ENCODE measurements around the gene HSD17B1. TPM values are rescaled to one million over a fixed set of nuclear protein-coding genes. Genes with fewer than 3 reads are reported as not detected.
"Not testable (repeated sequence)": the region's sequence is repeated elsewhere in the genome, so short reads cannot be mapped to it uniquely, and the experiment has no call there.

HSD17B1 gene
- total RNA-seq, 1 donor from 2014 or later: 1.8 TPM

DNA sequence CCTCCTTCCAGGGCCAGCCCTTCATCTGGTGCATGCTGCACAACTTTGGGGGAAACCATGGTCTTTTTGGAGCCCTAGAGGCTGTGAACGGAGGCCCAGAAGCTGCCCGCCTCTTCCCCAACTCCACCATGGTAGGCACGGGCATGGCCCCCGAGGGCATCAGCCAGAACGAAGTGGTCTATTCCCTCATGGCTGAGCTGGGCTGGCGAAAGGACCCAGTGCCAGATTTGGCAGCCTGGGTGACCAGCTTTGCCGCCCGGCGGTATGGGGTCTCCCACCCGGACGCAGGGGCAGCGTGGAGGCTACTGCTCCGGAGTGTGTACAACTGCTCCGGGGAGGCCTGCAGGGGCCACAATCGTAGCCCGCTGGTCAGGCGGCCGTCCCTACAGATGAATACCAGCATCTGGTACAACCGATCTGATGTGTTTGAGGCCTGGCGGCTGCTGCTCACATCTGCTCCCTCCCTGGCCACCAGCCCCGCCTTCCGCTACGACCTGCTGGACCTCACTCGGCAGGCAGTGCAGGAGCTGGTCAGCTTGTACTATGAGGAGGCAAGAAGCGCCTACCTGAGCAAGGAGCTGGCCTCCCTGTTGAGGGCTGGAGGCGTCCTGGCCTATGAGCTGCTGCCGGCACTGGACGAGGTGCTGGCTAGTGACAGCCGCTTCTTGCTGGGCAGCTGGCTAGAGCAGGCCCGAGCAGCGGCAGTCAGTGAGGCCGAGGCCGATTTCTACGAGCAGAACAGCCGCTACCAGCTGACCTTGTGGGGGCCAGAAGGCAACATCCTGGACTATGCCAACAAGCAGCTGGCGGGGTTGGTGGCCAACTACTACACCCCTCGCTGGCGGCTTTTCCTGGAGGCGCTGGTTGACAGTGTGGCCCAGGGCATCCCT lies 9.3 kb upstream of the HSD17B1 start:
- no peak overlapping the region for H3K4me3 ChIP-seq (ENCODE audit: low read depth, low read length)
- DNase-seq (ENCODE audit: low read depth): no peak
- H3K27me3 ChIP-seq (ENCODE audit: control insufficient read depth, insufficient read depth, low read length): no peaks in the 10 kb centered on the region
- TF ChIP-seq, protein P1, sequence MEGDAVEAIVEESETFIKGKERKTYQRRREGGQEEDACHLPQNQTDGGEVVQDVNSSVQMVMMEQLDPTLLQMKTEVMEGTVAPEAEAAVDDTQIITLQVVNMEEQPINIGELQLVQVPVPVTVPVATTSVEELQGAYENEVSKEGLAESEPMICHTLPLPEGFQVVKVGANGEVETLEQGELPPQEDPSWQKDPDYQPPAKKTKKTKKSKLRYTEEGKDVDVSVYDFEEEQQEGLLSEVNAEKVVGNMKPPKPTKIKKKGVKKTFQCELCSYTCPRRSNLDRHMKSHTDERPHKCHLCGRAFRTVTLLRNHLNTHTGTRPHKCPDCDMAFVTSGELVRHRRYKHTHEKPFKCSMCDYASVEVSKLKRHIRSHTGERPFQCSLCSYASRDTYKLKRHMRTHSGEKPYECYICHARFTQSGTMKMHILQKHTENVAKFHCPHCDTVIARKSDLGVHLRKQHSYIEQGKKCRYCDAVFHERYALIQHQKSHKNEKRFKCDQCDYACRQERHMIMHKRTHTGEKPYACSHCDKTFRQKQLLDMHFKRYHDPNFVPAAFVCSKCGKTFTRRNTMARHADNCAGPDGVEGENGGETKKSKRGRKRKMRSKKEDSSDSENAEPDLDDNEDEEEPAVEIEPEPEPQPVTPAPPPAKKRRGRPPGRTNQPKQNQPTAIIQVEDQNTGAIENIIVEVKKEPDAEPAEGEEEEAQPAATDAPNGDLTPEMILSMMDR (IDR thresholded peaks at IDR 0.05; ENCODE audit: insufficient read depth, low read length, poor library complexity, severe bottlenecking): no peak
- peaks cover 1% of the 10 kb centered on the region for H3K36me3 ChIP-seq (ENCODE audit: control insufficient read depth, insufficient read depth, low read length)

DNA sequence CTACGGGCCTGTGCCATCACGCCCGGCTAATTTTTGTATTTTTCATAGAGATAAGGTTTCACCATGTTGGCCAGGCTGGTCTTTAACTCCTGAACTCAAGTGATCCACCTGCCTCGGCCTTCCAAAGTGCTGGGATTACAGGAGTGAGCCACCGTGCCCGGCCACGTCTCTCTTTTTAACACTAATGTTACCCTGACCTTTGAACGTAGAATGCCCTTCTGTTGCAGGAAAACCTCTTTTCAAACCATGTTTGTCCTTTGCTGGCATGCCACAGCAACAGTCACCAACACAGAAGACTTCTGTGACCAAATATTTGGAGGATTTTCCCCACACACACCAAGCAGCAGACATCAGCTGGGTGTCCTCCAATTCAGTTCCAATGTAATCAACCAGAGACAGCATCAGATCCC lies 7.8 kb upstream of the HSD17B1 start:
- Histone ChIP-seq H3K36me3 (ENCODE audit: control insufficient read depth, insufficient read depth, low read length) (peaks cover 1% of the 10 kb centered on the region), H3K4me3 (ENCODE audit: low read depth, low read length) (no peak overlapping the region), H3K27me3 (ENCODE audit: control insufficient read depth, insufficient read depth, low read length) (no peaks in the 10 kb centered on the region)
- TF ChIP-seq, protein P1 (IDR thresholded peaks at IDR 0.05; ENCODE audit: insufficient read depth, low read length, poor library complexity, severe bottlenecking): no peak
- no peak for DNase-seq (ENCODE audit: low read depth)

DNA sequence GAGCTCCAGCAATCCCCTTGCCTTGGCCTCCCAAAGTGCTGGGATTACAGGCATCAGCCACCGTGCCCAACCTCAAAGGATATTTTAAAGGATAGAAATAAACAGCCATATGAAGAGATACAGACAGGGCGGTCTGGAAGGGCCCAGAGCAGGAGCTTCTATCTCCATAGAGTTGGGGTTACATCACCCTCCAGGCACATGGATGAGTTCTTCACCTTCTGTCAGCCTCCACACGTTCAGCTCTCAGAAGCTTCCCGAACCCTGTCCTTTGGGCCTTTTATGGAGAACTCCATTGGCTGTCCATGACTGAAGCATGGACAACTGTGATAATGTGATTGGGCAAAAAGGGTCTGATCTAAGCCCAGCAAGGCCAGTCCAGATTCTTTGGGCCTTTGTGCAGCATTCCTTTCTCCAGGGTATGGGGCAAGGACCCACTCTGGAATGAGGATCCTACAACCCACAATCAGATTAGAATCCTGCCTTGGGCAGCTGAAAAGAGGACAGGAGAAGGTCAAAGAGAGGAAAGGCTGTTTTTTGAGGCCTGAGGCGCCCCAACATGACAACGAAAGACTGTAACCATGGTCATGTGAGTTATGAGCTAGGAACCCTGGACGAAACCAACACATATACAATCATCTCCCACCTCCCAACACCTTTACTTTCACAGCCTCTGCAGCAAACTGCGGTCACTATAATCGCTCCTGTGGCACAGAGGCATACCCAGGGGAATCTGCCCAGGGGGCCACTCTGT lies 6.8 kb upstream of the HSD17B1 start:
- H3K27me3 ChIP-seq (ENCODE audit: control insufficient read depth, insufficient read depth, low read length); DNase-seq (ENCODE audit: low read depth); H3K36me3 ChIP-seq (ENCODE audit: control insufficient read depth, insufficient read depth, low read length); H3K4me3 ChIP-seq (ENCODE audit: low read depth, low read length): not testable (repeated sequence)

DNA sequence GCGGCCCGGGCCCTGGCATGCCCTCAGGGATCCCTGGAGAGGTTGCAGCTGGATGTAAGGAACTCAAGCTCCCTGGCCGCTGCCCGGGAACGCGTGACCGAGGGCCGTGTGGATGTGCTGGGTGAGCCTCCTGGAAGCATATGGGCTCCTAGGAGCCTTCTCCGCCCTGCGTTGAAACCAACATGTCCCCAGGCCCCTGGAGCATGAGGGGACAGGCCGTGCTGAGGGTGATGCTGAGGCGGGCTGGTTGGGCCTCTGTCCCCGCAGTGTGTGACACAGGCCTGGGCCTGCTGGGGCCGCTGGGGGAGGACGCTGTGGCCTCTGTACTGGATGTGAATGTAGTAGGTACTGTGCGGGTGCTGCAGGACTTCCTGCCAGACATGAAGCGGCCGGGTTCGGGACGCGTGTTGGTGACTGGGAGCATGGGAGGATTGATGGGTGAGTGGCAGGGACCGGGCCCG lies 5.7 kb upstream of the HSD17B1 start:
- peaks cover 1% of the 10 kb centered on the region for H3K36me3 ChIP-seq (ENCODE audit: control insufficient read depth, insufficient read depth, low read length)
- DNase-seq (ENCODE audit: low read depth): no peak
- TF ChIP-seq, protein P1 (IDR thresholded peaks at IDR 0.05; ENCODE audit: insufficient read depth, low read length, poor library complexity, severe bottlenecking): no peak
- H3K4me3 ChIP-seq (ENCODE audit: low read depth, low read length): no peak overlapping the region
- H3K27me3 ChIP-seq (ENCODE audit: control insufficient read depth, insufficient read depth, low read length): no peaks in the 10 kb centered on the region

DNA sequence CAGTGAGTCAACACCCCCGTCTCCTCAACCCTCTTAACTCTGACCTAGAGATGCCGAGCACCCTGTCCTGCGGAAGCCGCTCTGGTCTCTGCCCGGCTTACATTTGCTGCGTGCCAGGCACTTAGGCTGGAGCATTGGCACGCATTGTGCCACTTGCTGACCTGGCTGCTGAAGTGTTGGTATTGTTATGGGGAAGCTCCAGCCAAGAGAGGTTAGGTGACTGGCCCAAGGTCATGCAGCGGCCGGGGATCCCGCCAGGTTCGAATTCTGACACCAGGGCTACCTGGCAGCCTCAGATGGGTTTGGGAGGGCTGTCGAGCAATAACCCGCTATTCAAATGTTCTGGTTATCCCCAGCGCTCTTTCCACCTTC lies 5.0 kb upstream of the HSD17B1 start:
- Histone ChIP-seq H3K36me3 (ENCODE audit: control insufficient read depth, insufficient read depth, low read length) (peaks cover under 1% of the 10 kb centered on the region), H3K4me3 (ENCODE audit: low read depth, low read length) (no peak overlapping the region), H3K27me3 (ENCODE audit: control insufficient read depth, insufficient read depth, low read length) (no peaks in the 10 kb centered on the region)
- TF ChIP-seq, protein P1 (IDR thresholded peaks at IDR 0.05; ENCODE audit: insufficient read depth, low read length, poor library complexity, severe bottlenecking): no peak
- no peak for DNase-seq (ENCODE audit: low read depth)

DNA sequence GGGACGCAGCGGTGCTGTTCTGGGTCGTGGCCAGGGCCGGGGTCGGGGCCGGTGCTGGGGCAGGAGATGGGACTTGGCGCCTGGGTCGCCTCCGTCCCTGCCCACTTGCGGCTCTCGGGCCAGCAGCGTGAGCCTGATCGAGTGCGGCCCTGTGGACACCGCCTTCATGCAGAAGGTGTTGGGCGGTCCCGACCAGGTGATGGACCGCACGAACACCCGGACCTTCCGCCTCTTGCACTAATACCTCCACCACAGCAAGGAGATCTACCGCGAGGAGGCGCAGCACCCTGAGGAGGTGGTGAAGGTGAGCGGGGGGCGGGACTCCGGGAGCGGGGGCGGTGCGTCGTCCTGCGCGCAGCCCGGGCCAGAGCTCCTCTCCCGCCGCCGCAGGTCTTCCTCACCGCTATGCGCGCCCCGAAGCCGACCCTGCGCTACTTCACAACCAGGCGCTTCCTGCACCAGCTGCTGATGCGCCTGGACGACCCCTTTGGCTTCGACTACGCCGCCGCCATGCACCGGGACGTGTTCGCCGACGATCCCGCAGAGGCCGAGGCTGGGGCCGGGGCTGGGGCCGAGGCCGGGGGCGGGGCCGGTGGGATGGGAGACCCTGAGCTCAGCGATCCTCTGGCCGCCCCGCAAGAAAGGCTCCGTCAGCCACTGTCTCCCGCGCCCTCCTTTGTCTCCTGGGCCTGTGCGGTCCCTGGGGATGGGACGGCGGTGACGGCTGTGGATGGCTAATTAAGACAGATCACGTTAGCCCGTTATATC lies 4.5 kb upstream of the HSD17B1 start:
- Histone ChIP-seq H3K27me3 (ENCODE audit: control insufficient read depth, insufficient read depth, low read length) (no peaks in the 10 kb centered on the region), H3K4me3 (ENCODE audit: low read depth, low read length) (peak overlapping the region; percentile 52), H3K36me3 (ENCODE audit: control insufficient read depth, insufficient read depth, low read length) (no peaks in the 10 kb centered on the region)
- TF ChIP-seq, protein P1 (IDR thresholded peaks at IDR 0.05; ENCODE audit: insufficient read depth, low read length, poor library complexity, severe bottlenecking): peak; percentile 70
- DNase-seq (ENCODE audit: low read depth): no peak
